CD14-positive monocyte (primary cell): ENCODE results near the gene PRCD. TPM values are rescaled to one million over a fixed set of nuclear protein-coding genes. Genes with fewer than 3 reads are reported as not detected.
A peak's percentile ranks its signal among the peaks of the same experiment; 100 is the strongest.

Experiments used
- DNase-seq, 3 donors: peaks; one replicate each; pipeline ENCODE4 v3.0.0-alpha.2; 2011 to 2022
- H2AFZ ChIP-seq: 2 replicates; pipeline ENCODE4 v1.6.0; 2012; ENCODE audit warnings: mild to moderate bottlenecking, low read depth, low read length, inconsistent platforms; ENCODE audit not compliant: insufficient read depth, poor library complexity, severe bottlenecking
- H3K27ac ChIP-seq, 2 donors: 1 replicate in 1 of 2; 2 replicates in 1 of 2; pipeline ENCODE4 v1.5.1; 2012 to 2013; ENCODE audit warnings: low read length in 2 of 2, control low read depth in 1 of 2, inconsistent platforms in 1 of 2, low read depth in 1 of 2, mild to moderate bottlenecking in 1 of 2
- H3K27me3 ChIP-seq, 2 donors: one replicate each; pipeline versions ENCODE4 v1.6.0 to v1.6.1; 2011 to 2013; ENCODE audit warnings: low read length in 2 of 2; ENCODE audit not compliant: control insufficient read depth in 2 of 2, insufficient read depth in 2 of 2
- H3K36me3 ChIP-seq, 2 donors: replicated peaks in 1 of 2; 1 replicate in 1 of 2; 2 replicates in 1 of 2; pipeline versions ENCODE4 v1.5.1 to v1.6.1; 2012 to 2013; ENCODE audit warnings: low read length in 2 of 2, control low read depth in 1 of 2, inconsistent platforms in 1 of 2, mild to moderate bottlenecking in 1 of 2; ENCODE audit not compliant: insufficient read depth in 2 of 2, control insufficient read depth in 1 of 2
- H3K4me1 ChIP-seq, 2 donors: 1 replicate in 1 of 2; 2 replicates in 1 of 2; pipeline versions ENCODE4 v1.5.1 to v1.6.1; 2012 to 2013; ENCODE audit warnings: low read length in 2 of 2, control low read depth in 1 of 2, inconsistent platforms in 1 of 2, mild to moderate bottlenecking in 1 of 2, moderate library complexity in 1 of 2; ENCODE audit not compliant: insufficient read depth in 2 of 2, control insufficient read depth in 1 of 2
- H3K4me2 ChIP-seq: replicated peaks from 2 replicates; pipeline ENCODE3; 2012; ENCODE audit warnings: low read length, moderate library complexity, mild to moderate bottlenecking; ENCODE audit not compliant: poor library complexity, severe bottlenecking; ENCODE audit errors: extremely low read depth
- H3K4me3 ChIP-seq, 3 experiments: fragments of 200-600 bp in 1 of 3; sonication (generic) in 1 of 3; replicated peaks in 1 of 3; 1 replicate in 2 of 3; 2 replicates in 1 of 3; pipeline ENCODE4 v1.5.1; 2011 to 2013; ENCODE audit warnings: low read length in 3 of 3, mild to moderate bottlenecking in 3 of 3, control low read depth in 2 of 3, low read depth in 2 of 3, inconsistent platforms in 1 of 3, moderate library complexity in 1 of 3
- H3K79me2 ChIP-seq: 2 replicates; pipeline ENCODE4 v1.6.0; 2012; ENCODE audit warnings: mild to moderate bottlenecking, control low read depth, inconsistent platforms, low read length, moderate library complexity; ENCODE audit not compliant: insufficient read depth
- H3K9ac ChIP-seq: 2 replicates; pipeline ENCODE4 v1.6.0; 2017; ENCODE audit warnings: low read length, mild to moderate bottlenecking; ENCODE audit not compliant: insufficient read depth, poor library complexity, severe bottlenecking
- H3K9me3 ChIP-seq, 2 donors: replicated peaks in 1 of 2; 1 replicate in 1 of 2; 2 replicates in 1 of 2; pipeline versions ENCODE4 v1.5.1 to v1.6.1; 2012 to 2013; ENCODE audit warnings: low read length in 2 of 2, control low read depth in 1 of 2; ENCODE audit not compliant: control insufficient read depth in 1 of 2, insufficient read depth in 1 of 2
- H4K20me1 ChIP-seq: 2 replicates; pipeline ENCODE4 v1.6.0; 2012; ENCODE audit warnings: mild to moderate bottlenecking, low read length, control low read depth, moderate library complexity; ENCODE audit not compliant: insufficient read depth
- H3K27ac Mint-ChIP-seq, 7 donors: one replicate each; pipeline ENCODE4 v1.8.0; 2020; ENCODE audit warnings: mild to moderate bottlenecking in 7 of 7, mixed read lengths in 7 of 7, moderate library complexity in 6 of 7, inconsistent platforms in 2 of 7
- H3K27me3 Mint-ChIP-seq, 3 donors: one replicate each; pipeline ENCODE4 v1.8.0; 2021 to 2022; ENCODE audit warnings: low read depth in 3 of 3, mild to moderate bottlenecking in 3 of 3, mixed read lengths in 3 of 3, moderate library complexity in 3 of 3, inconsistent platforms in 1 of 3
- H3K36me3 Mint-ChIP-seq, 2 donors: one replicate each; pipeline ENCODE4 v1.8.0; 2020; ENCODE audit warnings: mixed read lengths in 2 of 2, inconsistent platforms in 1 of 2, mild to moderate bottlenecking in 1 of 2
- H3K4me1 Mint-ChIP-seq: one replicate; pipeline ENCODE4 v1.8.0; 2020; ENCODE audit warnings: mild to moderate bottlenecking, mixed read lengths
- H3K4me3 Mint-ChIP-seq, 2 donors: one replicate each; pipeline ENCODE4 v1.8.0; 2020; ENCODE audit warnings: mild to moderate bottlenecking in 2 of 2, mixed read lengths in 2 of 2, moderate library complexity in 1 of 2
- H3K9me3 Mint-ChIP-seq, 7 donors: one replicate each; pipeline ENCODE4 v1.8.0; 2020 to 2022; ENCODE audit warnings: mixed read lengths in 7 of 7, mild to moderate bottlenecking in 6 of 7, moderate library complexity in 6 of 7, inconsistent platforms in 2 of 7
- WGBS: methylation state at CpG from one replicate; pipeline ENCODE4 v1.1.5; 2013; ENCODE audit warnings: missing lambda C conversion rate; ENCODE audit not compliant: insufficient coverage; 5-methylcytosine and 5-hydroxymethylcytosine counted together
- intact Hi-C, 2 donors: fragments of 100-400 bp; cut with micrococcal nuclease; formaldehyde crosslinking; loops; one replicate each; pipeline versions ENCODE4 v1.15.0 to v1.15.1; 2023
- polyA plus RNA-seq, 3 donors: library from polyadenylated mRNA; depleted of rRNA in 1 of 3; unstranded in 2 of 3; stranded (reverse) in 1 of 3; fragments of 300-500 nt in 2 of 3; fragments of >200 nt in 1 of 3; fragmentation: Illumina TruSeq in 2 of 3; gene quantifications; 1 replicate in 2 of 3; 2 replicates in 1 of 3; pipeline ENCODE4 v1.2.3, GENCODE V29; 2012 to 2021
- TF ChIP-seq, protein P1 (sequence below): fragments of 200-600 bp; IDR thresholded peaks from one replicate; pipeline ENCODE4 v1.8.0; 2022; ENCODE audit warnings: antibody characterized with exemption, mild to moderate bottlenecking

Gene PRCD
- polyA plus RNA-seq, 3 donors = not detected

- whole genome bisulfite sequencing = 80% methylated on average over 12 of the region's 13 CpGs
- intact Hi-C loops = no loop called here
- H3K4me1 ChIP-seq = peaks cover 9 to 15% of the 10 kb centered on the region in 2 donors
Observed at GRCh38 chr17:76545918-76546555, 6.2 kb downstream of the PRCD start.

GRCh38 chr17:76546556-76547182 is 6.8 kb downstream of the PRCD start:
- 41% methylated on average over 5 of the region's 11 CpGs for WGBS
- Histone ChIP-seq H3K4me3 (no peak overlapping the region), H3K27ac (no peak overlapping the region), H2AFZ (no peak overlapping the region), H3K79me2 (no peaks in the 10 kb centered on the region), H3K27me3 (peaks cover 0 to 26% of the 10 kb centered on the region in 2 donors), H3K4me1 (peaks cover 15 to 21% of the 10 kb centered on the region in 2 donors), H3K4me2 (no peak overlapping the region), H3K36me3 (no peaks in the 10 kb centered on the region), H4K20me1 (no peaks in the 10 kb centered on the region), H3K9me3 (no peaks in the 10 kb centered on the region), H3K9ac (no peak overlapping the region)
- Mint-ChIP-seq H3K36me3 (no peaks in the 10 kb centered on the region), H3K27me3 (peaks cover 23 to 36% (median 26%) of the 10 kb centered on the region in 3 donors), H3K4me1 (peaks cover 22% of the 10 kb centered on the region), H3K27ac (peak overlapping the region in 1 of 7 donors; percentile 2), H3K9me3 (peaks cover 0 to 2% (median 0%) of the 10 kb centered on the region in 7 donors), H3K4me3 (no peak overlapping the region)
- DNase-seq = no peak
- TF ChIP-seq, protein P1, sequence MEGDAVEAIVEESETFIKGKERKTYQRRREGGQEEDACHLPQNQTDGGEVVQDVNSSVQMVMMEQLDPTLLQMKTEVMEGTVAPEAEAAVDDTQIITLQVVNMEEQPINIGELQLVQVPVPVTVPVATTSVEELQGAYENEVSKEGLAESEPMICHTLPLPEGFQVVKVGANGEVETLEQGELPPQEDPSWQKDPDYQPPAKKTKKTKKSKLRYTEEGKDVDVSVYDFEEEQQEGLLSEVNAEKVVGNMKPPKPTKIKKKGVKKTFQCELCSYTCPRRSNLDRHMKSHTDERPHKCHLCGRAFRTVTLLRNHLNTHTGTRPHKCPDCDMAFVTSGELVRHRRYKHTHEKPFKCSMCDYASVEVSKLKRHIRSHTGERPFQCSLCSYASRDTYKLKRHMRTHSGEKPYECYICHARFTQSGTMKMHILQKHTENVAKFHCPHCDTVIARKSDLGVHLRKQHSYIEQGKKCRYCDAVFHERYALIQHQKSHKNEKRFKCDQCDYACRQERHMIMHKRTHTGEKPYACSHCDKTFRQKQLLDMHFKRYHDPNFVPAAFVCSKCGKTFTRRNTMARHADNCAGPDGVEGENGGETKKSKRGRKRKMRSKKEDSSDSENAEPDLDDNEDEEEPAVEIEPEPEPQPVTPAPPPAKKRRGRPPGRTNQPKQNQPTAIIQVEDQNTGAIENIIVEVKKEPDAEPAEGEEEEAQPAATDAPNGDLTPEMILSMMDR = no peak
- intact Hi-C loops = no loop called here

More at GRCh38 chr17:76545918-76546555, 6.2 kb downstream of the PRCD start:
- Histone ChIP-seq H2AFZ (no peak overlapping the region), H4K20me1 (no peaks in the 10 kb centered on the region), H3K79me2 (no peaks in the 10 kb centered on the region), H3K36me3 (no peaks in the 10 kb centered on the region), H3K27ac (no peak overlapping the region), H3K27me3 (peaks cover 0 to 26% of the 10 kb centered on the region in 2 donors), H3K4me2 (no peak overlapping the region), H3K4me3 (no peak overlapping the region), H3K9ac (no peak overlapping the region), H3K9me3 (no peaks in the 10 kb centered on the region)
- no peak for DNase-seq
- Mint-ChIP-seq H3K36me3 (no peaks in the 10 kb centered on the region), H3K27ac (no peak overlapping the region), H3K4me3 (no peak overlapping the region), H3K4me1 (peaks cover 19% of the 10 kb centered on the region), H3K9me3 (peaks cover 0 to 2% (median 0%) of the 10 kb centered on the region in 7 donors), H3K27me3 (peaks cover 23 to 38% (median 29%) of the 10 kb centered on the region in 3 donors)
- TF ChIP-seq, protein P1 = no peak
